ENCODE measurements around the gene AATF. TPM values are rescaled to one million over a fixed set of nuclear protein-coding genes. Genes with fewer than 3 reads are reported as not detected.

The AATF gene
- total RNA-seq, 2 experiments from 2014 or later = 40.3 to 40.8 TPM

- Mint-ChIP-seq H3K4me1 (ENCODE audit: low read depth) (peaks cover 57% of the 10 kb centered on the region), H3K27ac (no peak overlapping the region), H3K4me3 (no peak overlapping the region), H3K36me3 (ENCODE audit: low read depth) (no peaks in the 10 kb centered on the region), H3K27me3 (peaks cover 88% of the 10 kb centered on the region), H3K9me3 (peaks cover 2% of the 10 kb centered on the region)
- ATAC-seq (ENCODE audit: poor library complexity) (no peak), DNase-seq (peak in 2 of 14 experiments; percentile 25 to 27)
- Histone ChIP-seq H3K4me3 (ENCODE audit: low read length) (no peak overlapping the region), H3K4me1 (ENCODE audit: insufficient read depth, low read length) (peaks cover 77% of the 10 kb centered on the region), H3K36me3 (ENCODE audit: insufficient read depth, low read length) (no peaks in the 10 kb centered on the region), H3K27me3 (ENCODE audit: control insufficient read depth in 1 of 2, insufficient read depth in 2 of 2, low read length in 2 of 2) (peaks cover 89 to 99% of the 10 kb centered on the region in 2 experiments), H3K27ac (ENCODE audit: low read depth in 1 of 2, low read length in 2 of 2) (no peak overlapping the region), H3K9me3 (ENCODE audit: control insufficient read depth in 1 of 2, insufficient read depth in 1 of 2, low read length in 2 of 2) (peaks cover 0 to 66% of the 10 kb centered on the region in 2 experiments)
- intact Hi-C loops (cut with DNase I, micrococcal nuclease) = no loop called here
- CTCF ChIA-PET = no interaction called here
- TF ChIP-seq CTCF (IDR thresholded peaks at IDR 0.05) = no peak
- POLR2A ChIA-PET = interaction anchor here (1.2 kb wide), 1 partner anchor 9 kb away, joined by 3 read pairs; no protein-coding TSS in a partner anchor
Measured at GRCh38 chr17:36940313-36941264, 8.2 kb upstream of the AATF start.

GRCh38 chr17:36941265-36942010 is 7.3 kb upstream of the AATF start:
- Histone ChIP-seq H3K9me3 (ENCODE audit: control insufficient read depth in 1 of 2, insufficient read depth in 1 of 2, low read length in 2 of 2) (peaks cover 0 to 66% of the 10 kb centered on the region in 2 experiments), H3K4me3 (ENCODE audit: low read length) (no peak overlapping the region), H3K27ac (ENCODE audit: low read depth in 1 of 2, low read length in 2 of 2) (no peak overlapping the region), H3K4me1 (ENCODE audit: insufficient read depth, low read length) (peaks cover 75% of the 10 kb centered on the region), H3K36me3 (ENCODE audit: insufficient read depth, low read length) (no peaks in the 10 kb centered on the region), H3K27me3 (ENCODE audit: control insufficient read depth in 1 of 2, insufficient read depth in 2 of 2, low read length in 2 of 2) (peaks cover 89 to 99% of the 10 kb centered on the region in 2 experiments)
- peaks cover 48% of the 10 kb centered on the region for H3K4me1 Mint-ChIP-seq (ENCODE audit: low read depth)
- no peak for TF ChIP-seq CTCF (IDR thresholded peaks at IDR 0.05)
- no peaks in the 10 kb centered on the region for H3K36me3 Mint-ChIP-seq (ENCODE audit: low read depth)
- intact Hi-C loops (cut with DNase I, micrococcal nuclease) = no loop called here
- peaks cover 2% of the 10 kb centered on the region for H3K9me3 Mint-ChIP-seq
- POLR2A ChIA-PET = interaction anchor here (1.2 to 1.3 kb wide), 2 partner anchors 10 to 340 kb away, joined by 3 read pairs; partner anchors contain the start of gene MRM1
- CTCF ChIA-PET = no interaction called here
- peaks cover 88% of the 10 kb centered on the region for H3K27me3 Mint-ChIP-seq
- ATAC-seq (ENCODE audit: poor library complexity) = no peak
- H3K4me3 Mint-ChIP-seq = peak overlapping the region; percentile 26
- DNase-seq = peak in 1 of 14 experiments; percentile 20
- H3K27ac Mint-ChIP-seq = no peak overlapping the region

GRCh38 chr17:36942019-36942599 is 6.6 kb upstream of the AATF start:
- ChIA-PET POLR2A (interaction anchor here (1.3 kb wide), 1 partner anchor 341 kb away, joined by 3 read pairs; the partner anchor contains the start of gene MRM1), CTCF (no interaction called here)
- H3K4me1 ChIP-seq (ENCODE audit: insufficient read depth, low read length) = peaks cover 68% of the 10 kb centered on the region
- Mint-ChIP-seq H3K4me3 (peak overlapping the region; percentile 26), H3K27me3 (peaks cover 88% of the 10 kb centered on the region), H3K4me1 (ENCODE audit: low read depth) (peaks cover 51% of the 10 kb centered on the region), H3K36me3 (ENCODE audit: low read depth) (no peaks in the 10 kb centered on the region), H3K27ac (no peak overlapping the region), H3K9me3 (peaks cover 2% of the 10 kb centered on the region)
- H3K27ac ChIP-seq (ENCODE audit: low read depth in 1 of 2, low read length in 2 of 2) = no peak overlapping the region
- no peak for ATAC-seq (ENCODE audit: poor library complexity)
- peaks cover 0 to 65% of the 10 kb centered on the region in 2 experiments for H3K9me3 ChIP-seq (ENCODE audit: control insufficient read depth in 1 of 2, insufficient read depth in 1 of 2, low read length in 2 of 2)
- no peaks in the 10 kb centered on the region for H3K36me3 ChIP-seq (ENCODE audit: insufficient read depth, low read length)
- H3K27me3 ChIP-seq (ENCODE audit: control insufficient read depth in 1 of 2, insufficient read depth in 2 of 2, low read length in 2 of 2) = peaks cover 90 to 99% of the 10 kb centered on the region in 2 experiments
- TF ChIP-seq CTCF (IDR thresholded peaks at IDR 0.05) = no peak
- DNase-seq = peak in 2 of 14 experiments; percentile 5 to 34
- H3K4me3 ChIP-seq (ENCODE audit: low read length) = no peak overlapping the region
- intact Hi-C loops (cut with DNase I, micrococcal nuclease) = no loop called here
